GM11168 (cell line): ENCODE measurements around the gene TRPV6.

Experiments used
- in situ Hi-C: fragments of 300-500 bp; cut with MboI; formaldehyde crosslinking; loops from one replicate; pipeline ENCODE4 v1.12.0; 2022; ENCODE audit warnings: low sequenced_read_pairs; ENCODE audit not compliant: unreplicated experiment

TRPV6 gene

DNA sequence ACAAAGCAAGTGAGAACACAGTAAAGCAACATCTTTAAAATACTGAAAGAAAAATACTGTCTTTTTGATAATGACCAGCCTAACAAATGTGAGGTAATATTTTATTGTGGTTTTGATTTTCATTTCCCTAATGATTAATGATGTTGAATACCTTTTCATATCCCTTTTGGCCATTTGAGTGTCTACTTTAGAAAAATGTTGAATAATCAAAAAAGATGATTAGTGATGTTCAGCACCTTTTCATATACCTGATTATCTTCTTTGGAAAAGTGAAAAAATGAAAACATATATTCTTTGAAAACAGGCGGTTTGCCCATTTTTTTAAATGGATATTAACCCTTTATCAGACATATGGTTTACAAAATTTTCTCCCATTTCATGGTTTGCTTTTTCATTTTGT, 62.8 kb downstream of the TRPV6 start:
- in situ Hi-C loops = no loop called here
